EL (cell line): ENCODE measurements around the gene RABEP1.
A peak's percentile ranks its signal among the peaks of the same experiment; 100 is the strongest.

Experiments
- DNase-seq: peaks from one replicate; pipeline ENCODE4 v3.0.0-alpha.2; 2016

The RABEP1 gene

DNA sequence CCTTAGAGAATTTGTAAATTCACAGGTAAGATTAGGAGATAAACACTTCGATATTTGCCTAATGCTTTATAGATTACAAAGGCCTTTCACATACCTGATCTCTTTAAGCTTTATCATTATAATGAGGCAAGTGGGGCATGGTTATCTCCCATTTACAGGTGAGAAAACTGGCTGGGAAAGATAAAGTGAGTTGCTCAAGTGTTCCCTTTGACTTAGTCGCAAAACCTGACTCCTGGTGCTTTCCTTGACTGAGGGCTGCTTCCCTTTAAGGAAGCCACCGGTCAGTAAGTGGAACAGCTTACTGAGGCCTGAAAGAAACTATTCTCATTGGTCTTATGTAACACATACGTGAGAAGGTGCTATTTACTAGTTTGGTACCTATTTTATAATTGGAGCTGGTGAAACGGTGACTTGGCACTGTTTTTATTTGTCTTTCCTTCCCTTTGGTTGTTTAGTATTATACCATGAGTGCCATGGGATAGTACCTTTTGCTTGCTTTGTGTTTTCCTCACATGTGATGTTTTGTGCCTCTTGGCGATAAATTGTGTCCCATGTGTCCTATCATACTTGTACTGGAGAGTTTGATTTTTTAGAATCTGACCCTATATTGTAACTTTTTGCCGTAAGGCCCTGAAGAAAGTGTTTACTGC lies 80.2 kb downstream of the RABEP1 start:
- no peak for DNase-seq

DNA sequence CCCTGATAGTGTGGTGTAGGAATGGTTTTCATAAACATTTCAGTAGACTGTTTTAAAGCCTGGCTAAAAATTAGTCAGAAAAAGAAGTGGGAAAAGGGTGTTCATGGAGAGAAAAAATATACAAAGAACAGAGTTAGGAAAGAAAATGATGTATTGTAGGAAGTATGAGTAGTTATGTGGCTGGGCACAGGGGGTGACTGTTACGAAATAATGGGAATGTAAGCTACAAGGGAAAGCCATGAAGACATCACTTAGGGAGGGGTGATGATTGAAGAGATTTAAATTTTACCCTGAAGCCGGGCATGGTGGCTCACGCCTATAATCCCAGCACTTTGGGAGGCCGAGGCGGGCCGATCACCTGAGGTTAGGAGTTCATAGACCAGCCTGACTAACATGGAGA lies 82.1 kb downstream of the RABEP1 start:
- peak; percentile 55 for DNase-seq

DNA sequence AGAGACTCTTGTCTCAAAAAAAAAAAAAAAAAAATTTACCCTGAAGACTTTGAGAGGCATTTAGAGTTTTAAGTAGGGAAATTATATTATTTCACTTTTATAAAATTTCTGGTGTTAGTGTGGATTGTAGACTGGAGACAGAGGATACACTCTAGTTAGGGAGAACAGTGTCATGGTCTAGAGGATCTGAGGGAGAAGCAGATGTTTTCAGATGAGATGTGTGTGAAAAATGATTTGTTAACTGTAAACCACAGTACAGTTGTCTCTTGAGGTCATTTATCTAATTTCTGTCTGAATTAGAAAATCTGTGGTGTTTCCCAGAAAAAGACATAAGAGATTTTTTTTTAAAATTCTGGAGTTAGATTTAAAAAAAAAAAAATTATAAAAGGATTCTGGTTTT lies 82.6 kb downstream of the RABEP1 start:
- DNase-seq: no peak

- DNase-seq: no peak
These were observed 83.7 kb downstream of the RABEP1 start for GRCh38 chr17:5365831-5366230.

DNA sequence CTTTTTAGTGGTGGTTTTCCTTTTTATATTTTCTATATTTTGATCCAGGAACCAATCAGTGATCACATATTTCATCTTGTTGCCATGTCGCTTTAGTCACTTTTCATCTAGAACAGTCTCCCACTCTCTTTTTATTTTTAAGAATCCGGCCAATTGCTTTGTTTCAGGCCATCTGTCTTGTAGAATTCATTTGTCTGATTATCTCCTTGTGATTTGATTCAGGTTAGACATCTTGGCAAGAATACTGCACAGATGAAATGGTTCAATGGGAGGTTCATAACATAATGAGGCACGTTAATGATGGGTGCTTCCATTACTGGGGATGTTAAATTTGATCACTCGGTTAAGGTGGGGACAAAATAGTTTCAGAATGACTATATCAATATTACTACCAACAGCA lies 88.3 kb downstream of the RABEP1 start:
- no peak for DNase-seq

DNA sequence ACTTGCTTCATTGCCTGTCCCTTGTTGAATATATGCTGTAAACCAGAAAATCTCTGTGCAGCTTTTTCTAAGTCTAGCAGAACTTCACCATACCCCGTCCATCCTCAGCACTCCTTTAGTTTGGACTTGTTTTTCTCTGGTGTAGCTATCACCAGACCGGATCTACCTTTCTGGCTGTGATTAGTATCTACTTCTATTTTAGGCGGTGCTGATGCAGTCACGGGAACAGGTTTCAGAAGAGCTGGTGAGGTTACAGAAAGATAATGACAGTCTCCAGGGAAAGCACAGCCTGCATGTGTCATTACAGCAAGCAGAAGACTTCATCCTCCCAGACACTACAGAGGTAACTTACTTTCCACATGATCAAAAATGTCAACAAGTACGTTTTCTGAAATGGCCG lies 91.0 kb downstream of the RABEP1 start:
- DNase-seq: no peak

- DNase-seq: no peak
These were observed 96.6 kb downstream of the RABEP1 start for GRCh38 chr17:5378566-5379207.

GRCh38 chr17:5379351-5380107 lies 97.4 kb downstream of the RABEP1 start:
- no peak for DNase-seq

GRCh38 chr17:5380491-5381135 lies 98.5 kb downstream of the RABEP1 start:
- DNase-seq: no peak

GRCh38 chr17:5381542-5381941 lies 99.5 kb downstream of the RABEP1 start:
- peak; percentile 12 for DNase-seq

- no peak for DNase-seq
These were observed 109.6 kb downstream of the RABEP1 start for GRCh38 chr17:5391678-5392077.

GRCh38 chr17:5396612-5397011 lies 114.5 kb downstream of the RABEP1 start:
- no peak for DNase-seq

DNA sequence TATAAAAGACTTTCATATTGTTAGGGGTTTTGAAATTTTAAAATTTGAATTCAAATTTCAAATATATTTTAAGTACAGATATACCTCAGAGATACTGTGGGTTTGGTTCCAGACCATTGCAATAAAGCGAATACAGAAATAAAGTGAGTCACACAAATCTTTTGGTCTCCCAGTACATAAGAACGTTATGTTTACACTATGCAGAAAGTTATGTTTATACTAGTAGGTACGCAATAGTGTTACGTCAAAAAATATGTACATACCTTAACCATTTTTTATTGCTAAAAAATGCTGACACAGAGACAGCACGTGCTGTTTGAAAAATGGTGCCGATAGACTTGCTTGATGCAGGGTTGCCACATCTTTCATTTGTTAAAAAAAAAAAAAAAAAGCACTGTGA lies 117.7 kb downstream of the RABEP1 start:
- no peak for DNase-seq

GRCh38 chr17:5405400-5405799 lies 123.3 kb downstream of the RABEP1 start:
- DNase-seq: no peak

DNA sequence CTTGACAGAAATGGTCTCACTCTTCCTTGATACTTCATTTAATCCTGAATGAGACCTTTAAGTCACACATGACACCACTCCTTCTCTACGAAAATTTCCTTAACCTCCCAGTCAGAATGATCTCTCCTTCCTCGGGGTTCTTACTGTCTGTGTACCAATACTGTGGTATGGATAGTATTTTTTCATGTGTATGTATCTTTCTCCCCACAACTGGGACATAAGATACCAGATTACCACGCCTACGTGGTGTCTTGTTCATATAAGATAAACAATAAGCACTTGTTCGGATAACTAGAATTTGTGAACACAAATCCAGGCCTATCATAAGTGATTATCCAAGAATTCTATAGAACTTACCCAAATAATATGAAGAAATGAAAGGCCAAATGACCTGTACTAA lies 126.1 kb downstream of the RABEP1 start:
- no peak for DNase-seq

DNA sequence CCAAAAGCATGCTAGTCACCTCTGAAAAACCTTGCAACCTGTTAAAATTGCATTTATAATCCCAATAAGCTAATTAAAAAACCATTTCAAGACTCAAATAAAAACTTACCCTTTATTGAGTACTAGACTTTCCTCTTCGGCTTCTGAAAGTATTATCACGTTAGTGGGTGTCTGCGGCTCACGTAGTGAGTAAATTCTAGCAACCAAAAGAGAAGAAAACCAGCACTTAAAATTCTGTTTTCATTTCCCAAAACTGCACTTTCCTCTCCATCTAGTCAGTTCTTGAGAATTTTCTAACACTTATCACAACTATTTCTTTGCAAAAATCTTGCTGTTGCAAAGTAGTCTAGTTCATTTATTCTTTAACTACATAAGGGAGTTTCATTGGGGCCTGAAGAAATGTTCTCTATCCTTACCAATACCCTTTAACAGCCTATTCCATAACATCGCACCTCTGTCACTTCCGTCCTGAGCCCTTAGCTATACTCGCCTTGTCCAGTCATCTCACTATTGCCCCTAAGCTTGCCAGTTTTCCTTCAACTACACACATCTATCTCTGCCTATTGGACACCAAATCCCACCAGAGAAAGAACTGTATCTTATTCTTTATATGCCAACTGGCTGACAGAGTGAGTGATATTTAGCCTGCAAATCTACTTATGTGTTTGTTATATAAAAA lies 128.6 kb downstream of the RABEP1 start:
- no peak for DNase-seq

GRCh38 chr17:5413682-5414081 lies 131.6 kb downstream of the RABEP1 start:
- peak; percentile 90 for DNase-seq

GRCh38 chr17:5416901-5417300 lies 134.8 kb downstream of the RABEP1 start:
- DNase-seq: no peak

DNA sequence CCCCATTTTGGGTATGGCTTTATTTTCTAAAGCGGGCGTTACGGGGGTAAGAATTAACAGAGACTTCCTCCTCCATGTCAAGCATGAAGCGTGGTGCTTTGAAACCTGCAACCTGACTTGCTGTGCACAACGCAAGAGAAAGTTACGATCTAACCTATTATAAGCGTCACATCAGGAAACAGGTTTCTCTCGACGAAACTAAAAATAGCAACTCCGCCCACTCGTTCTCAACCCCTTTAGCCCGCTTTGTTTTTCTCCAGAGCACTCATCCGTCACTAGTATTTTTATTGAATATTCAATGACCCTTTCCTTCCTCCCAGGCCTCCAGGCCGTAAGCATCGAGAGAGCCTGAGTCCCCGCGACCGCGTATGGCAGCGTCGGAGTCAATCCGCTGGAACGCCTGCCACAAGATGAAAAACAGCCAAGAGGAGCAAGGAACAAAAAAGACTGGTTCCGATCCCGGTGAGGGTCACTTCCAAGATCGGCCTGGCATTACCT lies 136.8 kb downstream of the RABEP1 start:
- peak; percentile 34 for DNase-seq

- peak; percentile 99 for DNase-seq
These were observed 137.4 kb downstream of the RABEP1 start, which contains the start of gene NUP88 for GRCh38 chr17:5419356-5419958. Gene NUP88 (minus strand): TSS chr17:5419662. CDS start chr17:5419650, 12 bp downstream.

DNA sequence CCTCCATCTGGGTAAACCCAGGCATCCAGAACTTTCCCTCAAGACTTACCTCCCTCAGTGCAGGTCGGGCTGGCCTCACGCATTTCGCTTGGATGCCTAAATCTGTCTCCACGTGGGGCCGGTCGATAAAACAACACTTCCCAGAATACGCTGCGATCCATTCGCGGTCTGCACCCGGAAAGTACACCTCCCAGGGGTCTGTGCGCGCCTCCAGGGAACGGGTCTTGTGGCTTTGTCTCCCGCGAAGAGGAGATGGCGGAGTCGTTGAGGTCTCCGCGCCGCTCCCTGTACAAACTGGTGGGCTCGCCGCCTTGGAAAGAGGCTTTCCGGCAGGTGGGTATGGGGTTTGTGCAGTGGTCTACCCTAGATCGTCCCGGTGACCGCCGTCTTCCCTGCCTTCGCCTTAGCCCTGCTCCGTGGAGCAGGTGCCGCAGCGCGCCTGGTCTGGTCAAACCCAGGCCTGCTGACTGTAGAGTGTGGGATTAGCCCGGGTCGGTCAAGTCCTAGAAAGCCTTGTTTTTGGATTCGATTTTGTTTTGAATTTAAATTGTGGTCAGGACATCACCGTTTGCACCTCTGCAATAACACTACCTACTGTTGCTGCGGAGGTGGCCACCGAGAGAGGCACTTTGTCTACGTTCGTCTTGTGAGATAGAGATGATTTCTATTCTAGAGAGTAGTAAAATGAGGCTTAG lies 138.0 kb downstream of the RABEP1 start, which contains the start of gene RPAIN:
TSS of gene RPAIN (plus strand) at position 224 of the 695 bp plus-strand sequence. CDS start at position 253, 29 bp downstream.
- peak; percentile 89 for DNase-seq
